DMS153 (cell line): ENCODE data around the gene KCNT1.
"Not testable (repeated sequence)": the region's sequence is repeated elsewhere in the genome, so short reads cannot be mapped to it uniquely, and the experiment has no call there.

Source experiments
- DNase-seq: peaks from one replicate; lab custom pipeline; 2025; lab: John Stamatoyannopoulos, UW

The KCNT1 gene

DNA sequence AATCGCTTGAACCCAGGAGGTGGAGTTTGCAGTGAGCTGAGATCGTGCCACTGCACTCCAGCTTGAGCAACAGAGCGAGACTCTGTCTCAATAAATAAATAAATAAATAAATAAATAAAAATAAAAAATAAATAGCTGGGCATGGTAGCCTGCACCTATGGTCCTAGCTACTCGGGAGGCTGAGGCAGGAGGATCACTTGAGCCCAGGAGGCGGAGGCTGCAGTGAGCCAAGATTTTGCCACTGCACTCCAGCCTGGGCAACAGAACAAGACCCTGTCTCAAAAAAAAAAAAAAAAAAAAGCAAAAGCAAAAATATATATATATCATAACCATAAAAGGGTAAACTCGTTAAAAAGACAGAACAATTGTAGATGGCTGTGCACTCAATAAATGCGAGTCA, 29.2 kb upstream of the KCNT1 start:
- DNase-seq: not testable (repeated sequence)

DNA sequence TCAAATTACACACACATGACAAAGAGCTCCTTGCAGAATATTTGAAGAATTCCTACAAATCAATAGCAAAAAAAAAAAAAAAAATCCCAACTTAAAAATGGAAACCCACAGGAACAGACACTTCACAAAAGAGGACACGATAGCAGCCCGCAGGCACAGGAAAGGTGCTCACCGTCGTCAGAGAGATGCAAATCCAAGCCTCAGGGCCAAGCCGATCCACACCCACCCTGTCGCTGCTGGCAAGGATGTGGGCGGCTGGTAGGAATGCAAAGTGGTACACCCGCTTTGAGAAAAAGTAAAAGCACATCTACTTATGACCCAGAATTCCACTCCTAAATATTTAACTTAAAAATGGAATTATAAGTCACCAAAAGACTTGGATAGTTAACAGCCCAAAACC, 28.0 kb upstream of the KCNT1 start:
- no peak for DNase-seq

DNA sequence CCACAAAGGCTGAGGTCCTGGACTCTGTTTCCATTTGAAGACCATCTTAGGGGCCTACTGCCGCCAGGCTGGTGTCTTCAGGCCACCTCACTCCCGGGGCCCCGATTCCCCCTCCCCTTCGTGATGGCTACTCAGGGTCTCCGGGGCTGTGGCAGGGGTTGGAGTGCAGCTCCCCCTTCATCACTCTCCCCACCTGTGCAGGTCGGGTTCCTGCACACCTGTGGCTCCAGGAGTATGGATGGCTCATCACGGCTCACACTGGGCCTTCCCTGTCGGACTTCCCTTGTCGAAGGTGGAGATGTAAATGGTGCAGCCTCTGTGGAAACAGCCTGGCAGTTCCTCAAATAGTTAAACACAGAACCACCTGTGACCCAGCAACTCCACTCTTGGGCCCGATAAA, 27.0 kb upstream of the KCNT1 start:
- DNase-seq: no peak

DNA sequence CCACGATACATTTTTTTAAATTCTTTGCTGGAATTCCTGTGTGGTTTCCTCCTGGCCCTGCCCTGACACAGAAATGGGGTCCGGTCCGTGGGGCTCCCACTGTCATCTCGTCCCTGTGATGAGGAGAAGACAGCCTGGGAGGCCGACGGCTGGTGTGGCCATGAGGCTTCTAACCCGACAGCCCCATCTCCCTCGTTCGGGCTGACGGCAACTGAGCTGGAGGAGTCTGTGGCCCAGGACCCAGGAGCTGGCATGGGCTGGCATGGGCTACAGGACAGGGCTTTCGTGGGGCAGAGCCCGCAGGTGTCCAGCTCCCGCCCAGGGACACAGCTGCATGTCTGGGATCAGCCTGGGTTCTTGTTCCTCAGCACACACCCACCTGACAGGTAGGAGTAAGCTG, 25.1 kb upstream of the KCNT1 start:
- DNase-seq: no peak

DNA sequence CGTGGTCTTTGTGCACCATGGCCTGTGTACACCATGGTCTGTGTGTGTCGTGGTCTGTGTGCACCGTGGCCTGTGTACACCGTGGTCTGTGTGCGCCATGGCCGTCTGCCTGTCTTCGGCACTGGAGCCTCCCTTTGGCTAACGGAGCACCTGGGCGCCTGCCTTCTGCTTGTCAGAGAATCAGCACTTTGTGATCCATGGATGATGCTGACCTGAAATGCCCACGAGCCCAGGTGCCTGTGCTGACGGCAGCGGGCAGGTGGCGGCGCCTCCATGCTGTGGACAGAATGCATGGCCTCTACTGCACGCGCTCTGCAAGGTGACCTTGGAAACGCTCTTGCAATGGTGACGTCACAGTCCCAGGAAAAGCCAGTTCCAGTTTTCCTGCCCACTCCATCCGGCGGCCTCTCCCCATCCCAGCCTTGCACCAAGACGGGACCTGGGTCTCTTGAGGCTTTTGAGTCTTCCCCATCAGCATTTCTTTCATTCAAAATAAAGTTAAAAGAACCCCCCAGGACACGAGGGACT, 24.3 kb upstream of the KCNT1 start:
- no peak for DNase-seq

DNA sequence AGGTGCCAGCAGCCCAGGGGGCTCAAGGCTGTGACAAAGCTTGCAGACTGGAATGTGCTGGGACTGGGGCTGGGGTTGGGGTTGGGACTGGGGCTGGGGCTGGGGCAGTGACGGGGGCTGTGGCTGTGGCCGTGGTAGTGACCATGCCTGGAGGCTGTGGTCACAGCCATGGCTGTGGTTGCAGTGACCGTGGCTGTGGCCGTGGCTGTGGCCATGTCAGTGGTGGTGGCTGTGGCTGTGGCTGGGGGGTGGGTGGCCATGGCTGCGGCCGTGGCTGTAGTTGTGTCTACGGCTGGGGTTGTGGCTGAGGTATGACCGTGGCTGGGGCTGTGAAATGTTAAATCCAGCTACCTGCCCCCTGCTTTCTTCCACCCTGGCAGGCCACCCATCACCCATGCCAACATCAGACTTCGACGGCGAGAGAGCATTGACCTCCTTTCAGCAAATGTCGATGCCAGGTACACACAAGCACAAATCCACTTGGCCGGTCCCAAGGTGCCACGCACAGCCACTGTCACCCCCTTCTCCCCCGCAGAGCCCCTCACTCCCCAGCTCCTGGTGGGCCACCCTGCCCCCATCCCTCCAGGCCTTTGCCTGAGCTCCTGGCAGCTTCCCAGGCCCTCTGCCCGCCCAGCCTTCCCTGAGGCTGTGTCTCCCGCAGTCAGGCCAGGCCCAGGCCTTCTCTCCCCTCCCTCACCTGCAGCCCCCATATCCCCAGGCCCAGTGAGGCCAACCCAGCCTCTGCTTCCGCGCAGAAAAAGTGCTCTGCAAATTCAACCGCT, 23.6 kb upstream of the KCNT1 start:
- DNase-seq: no peak

DNA sequence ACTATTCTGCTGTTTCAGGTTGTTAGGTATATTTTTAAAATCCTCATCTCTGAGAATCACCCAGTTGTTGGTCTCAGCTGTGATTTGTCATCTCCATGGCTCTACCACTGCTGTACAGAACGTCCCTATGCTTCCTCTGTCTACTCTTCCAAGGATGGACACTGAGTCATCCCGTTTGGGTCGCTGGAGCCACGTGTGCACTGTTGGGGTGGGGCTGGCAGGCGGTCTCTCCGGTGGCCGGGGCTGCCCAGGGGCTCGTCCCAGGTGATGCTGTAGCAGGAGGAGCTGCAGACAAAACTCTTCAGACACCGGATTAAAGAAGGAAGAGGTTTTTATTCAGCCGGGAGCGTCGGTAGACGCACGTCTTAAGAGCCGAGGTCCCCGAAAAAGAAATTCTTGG, 21.9 kb upstream of the KCNT1 start:
- no peak for DNase-seq

DNA sequence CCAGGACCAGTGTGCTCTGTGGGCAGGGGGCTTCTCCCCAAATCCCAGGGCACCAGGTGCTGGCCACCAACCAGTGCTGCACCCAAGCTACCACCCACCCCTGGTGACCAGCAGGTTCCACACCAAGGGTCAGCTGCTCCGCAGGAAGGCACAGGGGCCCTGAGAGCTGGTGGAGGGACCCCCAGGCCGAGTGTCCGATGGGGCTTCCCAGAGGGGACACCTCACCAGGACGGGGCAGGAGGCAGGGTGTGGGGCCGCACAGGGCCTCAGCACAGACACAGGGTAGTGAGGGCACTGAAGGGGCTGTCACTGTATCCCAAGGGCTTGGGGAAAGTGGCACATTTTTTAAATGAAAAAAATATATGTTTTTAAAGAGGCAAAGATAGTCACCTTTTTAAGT, 20.8 kb upstream of the KCNT1 start:
- no peak for DNase-seq

DNA sequence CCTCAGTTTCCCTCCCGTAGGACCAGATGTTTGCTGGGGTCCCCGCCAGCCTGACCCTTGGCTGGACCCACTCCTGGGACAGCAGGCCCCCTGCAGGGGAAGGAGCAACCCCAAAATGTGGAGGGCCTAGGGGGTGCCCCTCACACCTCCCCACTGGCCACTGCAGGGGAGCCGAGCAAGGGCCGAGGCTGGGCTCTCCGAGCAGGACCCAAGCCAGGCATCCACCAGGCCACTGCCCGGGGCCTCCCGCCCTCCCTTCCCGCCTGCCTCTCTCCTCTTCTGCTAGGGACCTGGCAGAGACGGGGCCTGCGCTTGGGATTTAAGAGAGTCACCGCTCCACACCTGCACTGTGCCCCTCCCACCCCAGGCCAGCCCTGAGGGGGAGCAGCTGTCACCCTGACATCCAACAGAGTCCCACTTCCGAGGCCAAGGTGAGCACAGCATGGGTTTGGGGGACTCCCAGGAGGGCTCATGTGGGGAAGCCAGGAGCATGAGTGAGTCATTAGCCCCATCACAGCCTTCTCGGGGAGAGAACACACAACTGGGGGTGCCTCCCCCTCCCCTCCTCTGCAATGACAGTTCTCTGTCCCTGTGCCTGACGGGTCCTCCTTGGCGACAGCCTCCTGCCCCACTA, 18.5 kb upstream of the KCNT1 start:
- DNase-seq: no peak

DNA sequence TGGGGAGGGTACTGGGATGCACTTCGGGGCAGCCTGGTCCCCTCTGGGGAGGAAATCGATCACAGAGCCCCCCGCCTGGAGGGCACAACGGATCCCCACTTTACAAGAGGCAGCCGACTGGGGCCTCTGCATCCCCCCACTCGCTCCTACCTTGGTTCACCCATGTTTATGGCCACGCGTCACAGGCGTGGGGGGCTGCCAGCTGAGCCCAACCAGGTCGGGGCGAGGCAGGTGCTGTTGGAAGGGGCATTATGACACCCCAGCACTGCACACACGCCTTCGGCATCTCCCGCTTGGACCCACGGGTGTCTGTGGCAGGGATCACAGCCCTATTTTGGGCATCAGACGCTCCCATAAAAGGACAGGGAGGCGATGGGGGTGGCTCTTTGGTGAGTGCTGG, 17.3 kb upstream of the KCNT1 start:
- DNase-seq: no peak

DNA sequence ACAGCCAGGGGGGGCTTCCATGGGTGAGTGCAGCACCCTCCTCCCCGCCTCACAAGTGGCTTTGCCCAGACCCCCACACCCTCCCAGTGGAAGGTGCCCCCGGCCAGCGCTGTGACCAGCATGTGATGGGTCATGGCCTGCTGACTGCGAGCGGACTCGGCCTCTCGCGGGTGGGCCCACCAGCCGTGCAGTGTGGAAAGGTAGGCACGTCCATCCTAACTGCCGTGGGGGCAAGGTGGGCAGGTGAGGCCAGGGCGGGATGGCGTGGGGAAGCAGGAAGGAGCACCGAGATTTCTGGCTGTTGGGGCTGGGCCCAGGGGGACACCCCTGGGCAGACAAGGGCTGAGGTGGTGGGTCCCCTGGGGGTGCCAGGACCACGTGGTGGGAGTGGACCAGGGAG, 14.8 kb upstream of the KCNT1 start:
- DNase-seq: no peak

DNA sequence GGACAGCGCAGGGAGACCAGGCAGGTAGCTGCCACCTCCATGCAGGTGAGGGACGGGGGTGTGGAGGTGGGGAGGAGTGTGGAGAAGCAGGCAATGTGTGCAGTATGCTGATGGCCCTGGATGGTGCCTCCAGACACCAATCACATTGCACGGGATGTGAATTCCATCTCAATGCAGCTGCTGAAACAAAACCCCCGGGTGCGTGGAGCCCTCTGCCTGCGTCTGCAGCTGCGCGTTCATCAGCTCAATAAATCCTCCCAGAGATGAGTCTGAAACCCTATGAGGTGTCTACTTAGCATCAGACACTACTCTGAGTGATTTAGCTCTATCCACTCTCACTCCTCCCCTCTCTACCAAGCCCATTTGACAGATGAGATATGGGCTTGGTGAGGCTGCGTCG, 13.0 kb upstream of the KCNT1 start:
- DNase-seq: no peak

DNA sequence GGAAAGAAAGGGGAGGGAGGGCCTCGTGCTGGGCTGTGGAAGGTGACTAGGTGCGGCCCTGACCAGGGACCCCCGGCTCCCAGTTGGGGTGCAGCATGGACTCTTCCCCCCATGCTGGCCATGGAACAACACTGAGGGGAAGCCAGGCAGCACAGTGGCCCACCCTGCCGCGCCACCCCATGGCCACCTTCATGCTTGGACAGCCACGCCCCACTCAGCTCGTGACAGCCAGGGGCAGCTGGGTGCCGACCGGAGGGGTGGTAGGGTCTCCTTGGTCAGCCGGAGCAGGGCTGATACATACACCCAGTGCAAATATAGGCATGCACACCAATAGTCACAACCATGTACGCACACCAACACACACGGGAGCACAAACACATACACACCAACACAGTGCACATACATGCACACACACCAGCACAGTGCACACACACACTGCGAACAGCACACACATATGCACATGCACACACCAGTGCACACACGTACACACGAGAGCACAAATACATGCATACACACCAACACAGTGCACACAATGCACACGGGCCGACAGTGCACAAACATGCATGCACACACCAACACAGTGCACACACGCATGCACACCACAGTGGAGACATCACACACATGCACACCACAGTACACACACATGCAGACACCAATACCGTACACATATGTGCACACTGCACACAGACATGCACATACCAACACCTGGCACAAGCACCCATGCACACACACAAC, 11.0 kb upstream of the KCNT1 start:
- no peak for DNase-seq

DNA sequence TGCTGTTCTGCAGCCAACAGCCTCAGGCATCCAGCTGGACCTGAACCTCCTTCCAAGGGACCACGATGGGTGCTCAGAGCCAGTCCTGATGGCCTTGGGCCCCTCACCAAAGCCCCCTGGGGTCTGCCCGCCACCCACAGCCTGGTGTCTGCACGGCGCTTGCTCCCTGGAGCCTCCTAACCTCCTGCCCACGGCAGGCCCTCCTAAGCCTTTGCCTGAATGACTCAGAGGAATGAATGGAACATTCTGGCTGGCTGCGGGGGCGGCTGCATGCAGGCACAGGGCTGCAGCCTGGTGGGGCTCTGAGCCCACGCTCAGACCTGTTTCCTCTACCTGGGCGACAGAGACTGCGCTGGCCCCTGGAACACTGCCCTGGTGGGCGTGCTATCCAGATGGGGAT, 9.6 kb upstream of the KCNT1 start:
- DNase-seq: no peak

DNA sequence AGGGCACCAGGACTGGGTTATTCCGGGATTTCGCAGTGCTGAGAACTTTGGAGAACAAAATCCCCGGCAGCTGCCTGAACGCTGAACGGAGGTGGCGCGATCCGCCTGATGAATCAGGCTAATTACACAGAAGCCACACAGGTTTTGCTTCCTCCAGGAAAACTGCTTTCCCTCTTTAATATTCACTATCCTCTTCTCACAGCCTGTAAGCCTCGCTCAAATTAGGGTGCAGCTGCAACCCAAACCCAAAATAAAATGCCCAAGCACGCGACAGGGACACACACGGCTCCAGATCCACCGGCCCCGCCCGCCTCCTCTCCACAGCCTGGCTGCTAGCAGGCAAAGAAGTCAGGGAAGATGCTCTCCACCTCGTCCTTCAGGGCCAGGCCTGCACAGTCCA, 8.7 kb upstream of the KCNT1 start:
- no peak for DNase-seq

DNA sequence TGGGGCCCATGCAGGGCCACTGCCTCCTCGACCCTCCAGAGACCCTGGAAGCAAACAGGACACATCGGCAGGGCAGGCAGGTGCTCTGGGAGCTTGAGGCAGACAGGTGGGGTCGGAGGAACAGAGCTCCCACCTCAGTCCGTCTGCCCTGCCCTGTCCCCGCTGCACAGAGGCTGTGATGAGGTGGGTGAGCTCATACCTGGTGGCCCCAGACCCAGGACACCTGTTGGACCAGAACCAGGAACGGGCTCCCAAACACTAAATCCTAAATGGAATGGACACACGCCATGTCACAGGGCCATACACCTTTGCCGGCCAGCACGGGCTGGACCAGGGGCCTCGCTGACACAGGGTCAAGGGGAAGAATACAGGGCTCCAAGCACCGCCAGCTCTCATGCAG, 8.2 kb upstream of the KCNT1 start:
- no peak for DNase-seq

DNA sequence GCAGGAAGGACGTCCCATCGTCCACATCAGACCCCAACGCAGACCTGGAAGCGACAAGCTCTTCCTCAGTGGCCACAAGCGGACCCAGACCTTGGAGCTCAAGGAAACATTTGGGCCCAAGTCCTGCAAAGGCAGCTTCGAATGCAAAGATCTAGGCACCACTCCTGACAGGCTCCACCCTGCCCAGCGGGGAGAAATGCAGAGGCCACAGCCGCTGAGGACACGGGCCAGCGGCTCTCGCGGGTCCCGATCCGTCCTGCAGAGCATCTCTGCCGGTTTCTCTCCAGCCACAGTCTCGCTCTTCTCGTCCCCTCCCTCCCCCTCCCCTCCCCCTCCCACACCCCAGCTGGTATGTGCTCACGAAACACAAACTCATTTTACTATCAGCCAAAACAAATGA, 7.6 kb upstream of the KCNT1 start:
- DNase-seq: no peak

DNA sequence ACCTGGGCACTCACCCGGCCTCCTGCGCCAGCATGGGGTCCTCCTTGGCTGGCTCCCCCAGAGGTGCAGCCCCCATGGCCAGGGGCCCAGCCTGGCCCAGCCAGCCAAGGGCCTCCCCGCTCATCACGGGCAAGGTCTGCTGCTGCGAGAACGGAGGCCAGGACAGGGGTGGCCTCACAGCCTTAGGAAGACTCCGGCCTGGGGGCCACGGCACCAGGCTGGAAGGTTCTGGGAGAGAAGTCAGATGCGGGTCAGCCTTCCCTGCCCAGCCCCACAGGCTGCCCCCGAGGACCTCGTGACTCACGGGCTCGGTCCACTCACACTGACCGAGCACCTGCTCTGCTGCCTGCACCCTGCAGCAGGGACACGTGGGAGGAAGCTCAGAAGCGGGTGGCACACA, 6.9 kb upstream of the KCNT1 start:
- DNase-seq: no peak

DNA sequence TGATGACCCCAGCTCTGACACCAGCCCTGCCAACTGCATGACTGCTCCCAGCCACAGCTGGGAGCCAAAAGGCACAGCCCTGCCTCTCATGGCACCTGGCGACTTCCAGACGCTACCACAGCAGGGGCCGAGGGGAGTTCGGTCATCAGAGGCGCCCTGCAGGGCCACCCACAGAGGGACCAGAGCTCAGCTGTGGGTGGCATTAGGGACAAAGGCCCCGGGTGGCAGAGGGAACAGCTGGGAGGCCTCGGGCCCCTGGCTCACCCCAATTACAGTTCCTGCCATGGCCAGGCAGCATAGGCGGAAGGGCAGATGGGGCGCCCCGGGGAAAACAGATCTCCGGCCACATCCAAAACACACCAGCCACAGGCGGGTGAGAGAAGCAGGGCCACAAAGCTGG, 6.3 kb upstream of the KCNT1 start:
- no peak for DNase-seq

DNA sequence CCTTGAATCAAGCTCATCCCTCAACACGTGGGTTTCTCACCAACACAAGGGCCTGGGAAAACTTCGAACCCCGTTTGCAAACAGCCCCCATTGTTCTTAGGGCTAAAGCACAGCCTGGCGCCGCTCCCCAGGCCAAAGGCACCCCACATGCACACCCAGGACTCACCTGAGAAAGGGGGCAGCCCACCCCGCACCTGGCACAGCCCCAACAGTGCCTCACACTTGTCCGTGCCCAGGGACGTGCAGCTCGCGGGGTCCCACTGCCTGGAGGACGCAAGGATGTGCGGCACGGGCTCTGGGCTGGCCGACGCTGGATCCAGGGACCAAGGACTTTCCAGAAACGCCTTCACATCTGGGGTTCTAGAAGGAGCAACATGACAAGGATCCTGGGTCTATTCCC, 5.5 kb upstream of the KCNT1 start:
- no peak for DNase-seq

DNA sequence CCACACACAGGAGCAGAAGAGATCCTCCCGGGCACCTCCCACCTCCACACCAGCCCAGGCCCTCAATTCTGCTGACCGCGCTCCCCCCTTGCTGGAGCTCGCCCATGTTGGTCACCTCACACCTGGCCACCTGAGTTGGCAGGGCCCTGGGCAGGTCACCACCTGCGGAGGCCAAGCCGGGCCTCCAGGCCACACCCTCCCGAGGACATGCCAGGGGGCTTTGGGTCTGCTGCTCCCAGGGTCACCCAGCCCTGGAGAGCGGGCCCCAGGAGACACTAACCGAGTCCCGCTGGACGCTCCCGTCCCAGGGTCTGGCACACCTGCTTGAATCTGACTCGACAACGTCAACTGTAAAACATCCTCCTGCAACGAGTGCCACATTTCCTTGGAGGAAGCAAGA, 4.8 kb upstream of the KCNT1 start:
- no peak for DNase-seq

DNA sequence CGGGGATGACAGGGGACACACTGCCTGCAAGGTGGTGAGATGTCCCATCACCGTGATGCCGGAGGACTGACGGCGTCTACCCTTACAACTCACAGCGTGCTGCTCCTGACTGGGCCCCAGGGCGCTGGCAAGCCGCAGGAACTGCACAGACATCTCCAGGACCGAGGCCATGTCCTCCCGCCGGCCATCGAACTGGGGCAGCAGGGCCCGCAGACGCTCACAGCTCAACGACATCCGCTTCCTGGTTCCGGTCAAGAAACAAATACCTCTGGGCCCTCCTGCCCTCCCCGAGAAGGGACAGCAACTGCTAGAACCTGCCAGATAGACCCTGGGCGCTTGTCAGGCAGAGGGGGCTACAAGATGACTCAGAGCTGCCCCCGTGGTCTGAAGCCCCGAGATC, 3.7 kb upstream of the KCNT1 start:
- no peak for DNase-seq

DNA sequence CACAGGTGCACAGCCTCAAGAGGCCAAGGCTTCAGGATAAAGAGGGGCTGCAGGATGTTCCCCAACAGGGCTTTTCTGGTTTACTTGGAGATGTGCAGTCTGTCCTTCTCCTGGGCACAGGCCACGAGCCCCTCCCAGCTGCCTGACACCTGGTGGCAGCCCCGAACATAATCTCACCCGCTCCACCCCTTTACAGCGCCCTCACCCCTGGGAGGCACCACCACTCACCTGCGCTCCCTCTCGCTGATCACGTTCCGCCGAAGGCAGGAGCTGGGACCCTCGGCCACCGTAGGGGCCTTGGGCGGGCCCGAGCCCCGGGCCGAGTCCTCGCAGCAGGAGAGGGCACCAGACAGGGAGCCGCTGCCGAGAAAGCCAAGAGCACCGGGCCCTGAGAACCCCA, 3.2 kb upstream of the KCNT1 start:
- no peak for DNase-seq
